OCI-M2 (cell line): ENCODE results near the gene KRTAP5-9.
"Not testable (repeated sequence)": the region's sequence is repeated elsewhere in the genome, so short reads cannot be mapped to it uniquely, and the experiment has no call there.

Experiments
- DNase-seq: peaks from one replicate; lab custom pipeline; 2025; ENCODE audit not compliant: unreplicated experiment; lab: John Stamatoyannopoulos, UW

The KRTAP5-9 gene

GRCh38 chr11:71557257-71557656 lies 9.0 kb downstream of the KRTAP5-9 start:
- no peak for DNase-seq

DNA sequence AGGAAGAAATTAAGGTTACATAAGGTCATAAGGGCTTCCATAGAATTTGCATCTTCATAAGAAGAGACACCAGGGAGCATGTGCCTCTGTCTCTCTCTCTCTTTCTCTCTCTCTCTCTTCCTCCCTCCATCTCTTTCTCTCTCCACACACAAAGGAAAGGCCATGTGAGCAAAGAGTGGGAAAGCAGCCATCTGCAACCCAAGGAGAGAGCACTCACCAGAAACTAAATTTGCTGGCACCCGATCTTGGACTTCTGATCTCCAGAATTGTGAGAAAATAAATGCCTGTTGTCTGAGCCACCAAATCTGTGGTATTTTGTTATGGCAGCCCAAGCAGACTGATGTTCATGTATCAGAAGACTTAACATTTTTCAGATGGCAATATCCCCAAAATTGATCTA lies 10.8 kb downstream of the KRTAP5-9 start:
- DNase-seq: no peak

- DNase-seq: no peak
These were observed 13.9 kb downstream of the KRTAP5-9 start for GRCh38 chr11:71562120-71562519.

DNA sequence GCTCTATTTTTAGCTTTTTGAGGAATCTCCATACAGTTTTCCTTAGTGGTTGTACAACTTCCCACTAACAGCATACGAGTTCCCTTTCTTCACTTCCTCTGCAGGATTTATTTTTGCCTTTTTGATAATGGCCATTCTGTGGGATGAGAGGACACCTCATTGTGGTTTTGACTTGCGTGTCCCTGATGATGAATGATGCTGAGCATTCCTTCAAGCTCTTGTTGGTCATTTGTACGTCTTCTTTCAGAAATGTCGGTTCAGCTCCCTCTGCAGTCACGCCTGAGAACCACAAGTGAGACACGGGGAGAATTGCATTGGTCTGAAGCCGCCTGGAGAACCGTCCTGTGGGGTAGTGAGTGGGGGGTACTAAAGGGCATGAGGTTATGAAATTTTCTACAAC lies 15.2 kb downstream of the KRTAP5-9 start:
- no peak for DNase-seq

- no peak for DNase-seq
These were observed 16.2 kb downstream of the KRTAP5-9 start for GRCh38 chr11:71564430-71564829.

DNA sequence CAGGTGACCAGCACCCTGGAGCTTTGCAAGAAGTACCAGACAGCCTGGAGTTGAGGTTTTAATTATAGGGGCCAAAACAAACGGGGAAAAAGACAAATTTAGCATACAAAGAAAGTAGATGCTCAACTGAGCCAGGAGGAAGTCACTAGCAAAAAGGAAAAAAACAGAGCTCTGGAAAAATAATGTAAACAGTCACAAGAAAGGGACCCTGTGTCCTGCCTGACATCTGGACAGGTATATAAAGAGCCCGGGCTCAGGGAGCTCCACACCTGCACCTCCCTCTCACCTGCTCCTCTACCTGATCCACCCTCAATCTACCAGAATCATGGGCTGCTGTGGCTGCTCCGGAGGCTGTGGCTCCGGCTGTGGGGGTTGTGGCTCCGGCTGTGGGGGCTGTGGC lies 17.0 kb downstream of the KRTAP5-9 start, which contains the start of gene KRTAP5-10:
Gene KRTAP5-10 (plus strand): TSS at position 301 of the 400 bp plus-strand sequence. CDS start 25 bp downstream, at position 326.
- no peak for DNase-seq

- DNase-seq: no peak
These were observed 17.9 kb downstream of the KRTAP5-9 start for GRCh38 chr11:71566081-71566620.

DNA sequence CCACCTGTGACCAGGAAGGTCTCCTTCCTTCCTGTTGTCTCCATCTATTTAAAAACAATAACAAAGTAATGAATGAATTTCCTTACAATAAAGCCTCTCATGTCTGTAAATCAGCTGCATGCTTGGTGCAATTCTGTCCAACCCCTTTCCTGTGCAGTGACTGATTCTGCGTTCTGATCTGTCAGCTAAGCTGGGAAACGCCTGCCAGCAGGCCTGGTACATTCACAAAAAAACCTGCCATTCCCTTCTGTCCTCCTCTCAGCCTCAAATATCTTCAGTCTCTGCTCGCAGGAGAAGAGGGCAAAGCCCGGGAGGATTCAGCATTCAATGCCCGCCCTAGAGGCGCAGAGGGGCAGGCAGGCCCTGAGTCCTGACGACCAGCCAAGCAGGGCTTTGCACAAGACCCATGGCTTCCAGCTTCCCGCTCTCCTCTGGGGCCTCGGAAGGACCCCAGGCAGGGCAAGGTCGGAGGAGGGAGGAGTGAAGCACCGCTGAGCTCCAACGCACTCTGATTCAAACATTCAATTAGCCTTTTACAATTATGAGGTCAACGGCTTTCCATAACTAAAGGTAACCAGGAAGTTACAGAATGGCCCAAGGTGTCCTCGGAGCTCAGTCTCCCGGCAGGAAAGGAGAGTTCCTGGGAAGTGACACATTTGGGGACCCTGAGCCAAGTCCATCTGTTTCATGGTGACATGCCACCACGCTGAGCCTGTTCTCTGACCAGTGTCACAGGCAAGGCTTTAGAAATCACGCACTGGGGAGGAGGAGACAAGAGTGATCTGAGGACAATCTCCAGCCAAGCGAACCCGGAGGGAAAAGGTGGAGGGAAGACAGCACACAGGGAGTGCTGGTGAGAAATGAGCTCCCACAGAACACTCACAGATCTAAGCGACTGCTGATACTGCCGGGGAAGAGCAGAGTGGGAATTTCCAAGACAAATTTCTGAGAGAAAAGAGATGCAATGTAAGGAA lies 18.7 kb downstream of the KRTAP5-9 start:
- DNase-seq: not testable (repeated sequence)

DNA sequence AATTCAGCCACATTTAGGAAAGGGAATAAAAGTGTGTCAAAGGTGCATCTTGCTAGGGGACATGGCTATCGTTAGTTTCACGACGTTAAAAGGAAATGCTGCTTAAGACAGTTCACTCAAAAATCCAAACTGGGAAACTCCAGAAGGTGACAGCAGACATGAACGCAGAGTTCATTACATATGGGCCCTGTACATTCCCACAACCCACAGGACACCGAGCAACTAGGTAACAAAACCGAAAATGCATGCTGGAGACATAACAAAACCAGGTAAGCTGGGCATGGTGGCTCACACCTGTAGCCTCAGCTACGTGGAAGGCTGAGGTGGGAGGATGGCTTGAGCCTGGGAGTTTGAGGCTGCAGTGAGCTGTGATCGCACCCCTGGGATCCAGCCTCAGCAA lies 19.4 kb downstream of the KRTAP5-9 start:
- DNase-seq: not testable (repeated sequence)

DNA sequence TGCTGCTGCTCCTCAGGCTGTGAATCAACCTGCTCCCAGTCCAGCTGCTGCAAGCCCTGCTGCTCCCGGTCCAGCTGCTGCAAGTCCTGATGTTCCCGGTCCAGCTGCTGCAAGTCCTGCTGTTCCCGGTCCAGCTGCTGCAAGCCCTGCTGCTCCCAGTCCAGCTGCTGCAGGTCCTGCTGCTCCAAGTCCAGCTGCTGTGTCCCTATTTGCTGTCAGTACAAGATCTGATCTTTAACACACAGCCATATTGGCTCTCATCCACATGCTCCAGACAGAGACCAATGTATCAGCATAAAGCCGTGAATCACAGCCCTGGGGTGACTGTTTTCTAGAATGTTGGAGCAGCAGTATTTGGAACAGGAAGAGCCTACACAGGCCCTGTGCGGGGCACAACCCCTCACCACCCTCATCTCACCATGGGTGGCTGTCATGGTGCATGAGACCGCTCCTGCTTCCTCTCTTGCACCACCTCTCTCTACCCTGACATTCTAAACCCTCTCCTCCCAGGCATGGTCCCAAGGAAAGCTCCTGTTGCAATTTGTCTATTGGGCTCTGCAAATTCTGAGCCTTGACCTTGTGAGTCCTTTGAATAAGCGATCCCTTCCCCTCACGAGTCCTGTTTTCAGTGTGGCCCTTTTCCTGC lies 20.6 kb downstream of the KRTAP5-9 start:
- no peak for DNase-seq

DNA sequence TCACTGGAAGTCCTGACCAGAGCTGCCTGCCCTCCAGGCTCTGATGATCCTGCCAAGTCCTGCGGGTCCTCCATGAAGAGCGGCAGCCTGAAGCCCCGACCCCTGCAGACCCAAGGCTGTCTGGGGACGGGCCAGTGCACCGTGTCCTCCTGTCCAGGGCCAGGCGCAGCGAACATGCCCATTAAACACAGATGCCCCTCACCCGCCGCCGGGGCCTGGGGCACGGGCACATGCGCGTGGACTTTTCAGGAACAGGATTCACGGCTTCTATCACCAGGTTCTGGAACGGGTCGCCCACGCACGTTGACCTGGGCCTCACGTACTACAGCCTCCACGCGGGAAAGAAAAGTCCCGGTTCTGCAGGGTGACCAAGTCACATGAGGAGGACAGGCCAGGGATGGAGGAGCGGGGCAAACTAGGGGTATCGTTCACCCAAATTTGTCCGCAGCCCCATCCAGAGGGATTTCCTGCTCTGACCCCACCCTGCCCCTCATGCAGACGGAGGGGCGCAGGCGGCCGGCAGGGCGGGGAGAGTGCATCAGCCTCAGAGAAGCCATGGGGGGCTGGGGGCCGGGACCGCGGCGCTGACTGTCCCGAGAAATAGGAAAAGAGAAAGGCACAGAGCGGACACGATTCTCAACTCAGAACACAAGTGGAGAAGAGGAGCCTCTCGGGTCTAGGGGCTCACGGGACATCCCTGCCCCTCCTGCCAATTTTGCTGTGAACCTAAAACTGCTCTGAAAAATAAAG lies 23.1 kb downstream of the KRTAP5-9 start:
- DNase-seq: not testable (repeated sequence)

DNA sequence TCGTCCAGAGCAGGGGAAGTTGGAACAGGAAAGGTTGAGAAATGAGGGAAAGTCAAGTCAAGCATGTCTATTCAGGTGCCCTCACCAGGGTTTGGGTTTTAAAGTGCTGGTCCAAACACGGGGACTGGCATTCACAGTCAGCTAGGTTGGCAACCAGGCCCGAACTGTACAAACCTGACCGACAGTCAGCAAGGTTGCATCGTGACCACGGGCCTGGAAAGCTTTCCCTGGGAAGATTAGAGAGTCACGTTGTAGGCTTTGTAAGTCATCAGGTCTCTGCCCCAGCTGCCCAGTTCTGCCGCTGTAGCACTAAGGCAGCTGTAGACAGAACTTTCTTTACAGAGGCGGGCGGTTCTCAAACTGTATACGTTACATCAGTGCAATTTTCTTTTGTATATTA lies 24.6 kb downstream of the KRTAP5-9 start:
- no peak for DNase-seq

- DNase-seq: no peak
These were observed 26.2 kb downstream of the KRTAP5-9 start for GRCh38 chr11:71574418-71574817.

GRCh38 chr11:71575723-71576424 lies 27.7 kb downstream of the KRTAP5-9 start:
- no peak for DNase-seq

- not testable (repeated sequence) for DNase-seq
These were observed 28.7 kb downstream of the KRTAP5-9 start for GRCh38 chr11:71576688-71577465.

DNA sequence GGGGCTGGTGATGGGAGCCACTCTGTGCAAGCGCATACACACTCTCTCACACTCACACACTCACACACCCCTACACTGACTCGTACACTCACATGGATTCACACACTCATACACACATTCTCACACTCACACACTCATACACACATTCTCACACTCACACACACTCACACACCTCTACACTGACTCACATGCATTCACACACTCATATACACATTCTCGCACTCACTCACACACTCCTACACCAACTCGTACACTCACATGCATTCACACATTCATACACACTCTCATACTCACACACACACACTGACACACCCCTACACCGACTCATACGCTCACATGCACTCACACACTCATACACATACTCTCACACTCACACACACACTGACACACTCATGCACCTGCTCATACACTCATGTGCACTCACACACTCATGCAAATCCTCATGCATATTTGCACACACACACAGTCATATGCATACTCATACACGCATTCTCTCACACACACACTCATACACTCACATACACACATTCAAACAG lies 29.3 kb downstream of the KRTAP5-9 start:
- DNase-seq: no peak

- DNase-seq: not testable (repeated sequence)
These were observed 31.3 kb downstream of the KRTAP5-9 start for GRCh38 chr11:71579513-71579912.

GRCh38 chr11:71580057-71581003 lies 32.1 kb downstream of the KRTAP5-9 start:
- peak; percentile 7 for DNase-seq
